Retinal pigment epithelial cell (primary cell): Measurements from ENCODE around the gene KRTCAP3.

ENCODE experiments used
- DNase-seq: peaks from one replicate; pipeline ENCODE4 v3.0.0-alpha.2; 2010; ENCODE audit warnings: low read depth
- H3K4me3 ChIP-seq: 2 replicates; pipeline ENCODE4 v1.5.1; 2011; ENCODE audit warnings: mild to moderate bottlenecking, low read length, control low read depth, moderate library complexity
- CTCF ChIP-seq: conservative IDR thresholded peaks from 2 replicates; pipeline ENCODE4 v1.5.1; 2011; ENCODE audit warnings: low read depth, low read length, control low read depth, inconsistent platforms

The KRTCAP3 gene

DNA sequence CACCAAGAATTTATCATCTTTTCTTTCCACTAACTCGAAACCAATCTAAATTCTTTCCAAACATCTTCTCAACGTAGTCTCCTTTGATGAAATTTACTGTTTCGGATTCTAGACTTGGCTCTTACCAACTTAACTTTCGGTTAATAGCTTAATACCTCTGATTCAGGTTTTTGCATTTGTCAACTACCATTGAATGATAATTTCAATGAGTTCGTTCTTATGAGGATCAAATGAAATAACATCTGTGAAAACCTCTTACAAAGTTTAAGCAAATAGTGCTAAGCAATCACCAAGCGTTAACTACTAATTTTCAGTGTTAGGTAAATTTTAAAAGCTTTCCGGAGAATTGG, 14.3 kb upstream of the KRTCAP3 start:
- TF ChIP-seq CTCF: no peak
- H3K4me3 ChIP-seq: peak overlapping the region; percentile 90
- DNase-seq: no peak

DNA sequence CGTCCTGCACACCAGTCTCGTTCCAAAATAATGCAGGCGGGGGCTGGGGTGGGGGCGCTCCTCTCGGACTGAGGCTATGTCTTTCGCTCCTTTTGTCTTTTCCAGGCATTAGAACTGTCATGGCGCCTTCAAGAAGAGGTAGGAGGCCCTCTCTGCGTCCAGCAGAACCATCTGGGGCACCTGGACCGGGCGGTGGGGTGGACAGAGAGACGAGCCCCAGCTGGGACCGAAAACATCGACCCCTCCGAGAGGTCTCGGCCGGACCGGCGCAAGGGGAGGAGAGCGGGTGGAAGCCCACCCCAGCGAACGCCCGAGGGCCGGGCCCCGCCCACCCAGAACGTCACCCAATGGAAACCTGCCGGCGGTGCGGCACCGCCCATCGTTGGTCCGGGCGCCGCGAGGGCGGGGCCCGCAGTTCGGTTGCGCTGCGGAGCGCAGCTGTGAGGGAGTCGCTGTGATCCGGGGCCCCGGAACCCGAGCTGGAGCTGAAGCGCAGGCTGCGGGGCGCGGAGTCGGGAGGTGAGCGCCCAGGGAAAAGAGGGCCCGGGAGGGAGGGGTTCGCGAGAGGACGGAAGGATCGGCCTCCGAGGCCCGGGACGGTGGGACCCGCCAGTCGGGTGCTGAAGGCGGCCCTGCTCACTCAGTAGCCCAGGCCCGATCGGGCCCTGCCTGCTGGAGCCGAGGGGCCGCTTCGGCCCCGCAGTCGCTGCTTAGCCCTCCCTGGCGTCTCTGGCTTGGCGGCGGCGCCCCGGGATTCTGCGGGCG, 13.8 kb upstream of the KRTCAP3 start, which contains the start of gene NRBP1:
Gene NRBP1 (plus strand): TSS at position 419 of the 765 bp plus-strand sequence. CDS start 4,643 bp downstream, outside the sequence.
- peak within 1 kb of the TSS; percentile 90 for H3K4me3 ChIP-seq
- peak; percentile 5 for TF ChIP-seq CTCF

DNA sequence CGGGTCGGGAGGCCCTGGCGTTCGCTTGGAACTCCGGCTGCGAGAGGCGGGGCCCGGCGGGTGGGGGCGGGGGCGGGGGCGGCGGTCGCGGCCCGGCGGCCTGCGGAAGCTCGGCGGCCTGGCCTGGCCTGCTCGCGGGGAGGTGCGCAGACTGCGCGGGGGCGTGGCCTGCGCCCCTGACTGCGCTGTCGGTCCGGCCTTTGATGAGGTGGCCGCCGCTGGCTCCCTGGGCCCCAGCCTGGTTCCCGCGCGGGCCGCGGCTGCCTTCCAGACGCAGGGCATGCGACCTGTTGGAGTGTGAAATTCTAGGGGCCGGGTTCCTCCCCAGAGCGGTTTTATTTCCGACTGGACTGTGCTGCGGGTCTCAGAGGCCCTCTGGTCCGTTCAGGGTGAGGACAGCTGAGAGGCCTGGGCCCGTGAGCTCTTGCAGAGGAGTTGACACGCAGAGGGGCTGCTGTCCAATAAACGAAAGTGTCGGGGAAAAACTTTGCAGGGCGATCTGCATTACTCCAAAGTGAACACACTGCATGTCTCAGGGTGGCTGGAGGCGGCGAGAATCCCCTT, 13.1 kb upstream of the KRTCAP3 start:
- TF ChIP-seq CTCF: no peak
- peak overlapping the region; percentile 90 for H3K4me3 ChIP-seq

More for the DNA sequence above, 13.8 kb upstream of the KRTCAP3 start, which contains the start of gene NRBP1:
- peak; percentile 54 for DNase-seq

DNA sequence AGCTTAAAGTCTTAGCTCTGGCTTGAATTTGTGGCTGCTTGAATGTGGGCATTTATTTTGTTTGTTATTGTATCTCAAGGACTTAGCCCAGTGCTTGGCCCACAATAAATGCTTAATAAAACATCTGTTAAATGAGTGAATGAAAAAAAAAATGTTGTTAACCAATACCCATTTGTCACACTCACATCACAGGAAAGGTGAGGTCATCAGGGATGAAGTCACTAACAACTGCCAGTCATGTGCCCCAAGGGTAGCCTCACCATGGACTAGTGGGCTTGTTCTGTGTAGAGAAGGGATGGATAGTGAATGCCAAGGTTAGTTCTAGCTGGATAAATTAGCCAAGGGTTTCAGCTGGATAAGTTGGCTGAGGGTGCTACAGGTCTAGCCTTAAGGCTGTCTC, 10.8 kb upstream of the KRTCAP3 start:
- no peak for TF ChIP-seq CTCF
- H3K4me3 ChIP-seq: no peak overlapping the region
- DNase-seq: no peak

More for the DNA sequence above, 13.1 kb upstream of the KRTCAP3 start:
- peak; percentile 40 for DNase-seq

DNA sequence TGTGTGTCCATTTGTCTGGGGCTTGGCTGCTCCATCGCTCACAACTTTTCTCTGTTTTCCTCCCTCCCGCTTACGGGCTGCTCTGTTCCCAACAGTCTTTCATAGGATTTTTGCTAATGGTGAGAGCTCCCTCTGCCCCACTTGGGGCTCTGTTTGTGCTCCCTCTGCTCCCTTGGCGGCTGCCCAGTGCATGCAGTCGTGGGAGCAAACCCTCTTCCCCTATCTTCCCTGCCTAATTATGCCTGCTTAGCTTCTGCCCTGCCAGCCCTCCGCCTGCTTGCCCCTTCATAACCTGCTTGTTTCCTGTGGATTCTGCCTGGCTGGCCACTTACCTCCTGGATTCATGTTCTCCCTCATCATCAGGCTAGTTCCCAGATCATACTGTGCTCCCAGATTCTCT, 6.6 kb upstream of the KRTCAP3 start:
- no peak for TF ChIP-seq CTCF
- no peak for DNase-seq
- no peak overlapping the region for H3K4me3 ChIP-seq

GRCh38 chr2:27441226-27441926, 805 bp upstream of the KRTCAP3 start:
- H3K4me3 ChIP-seq: no peak overlapping the region
- no peak for DNase-seq
- TF ChIP-seq CTCF: no peak
